Liver (tissue), 9 donors: ENCODE measurements around the gene NRG2. TPM values are rescaled to one million over a fixed set of nuclear protein-coding genes. Genes with fewer than 3 reads are reported as not detected.

ENCODE experiments used
- DNase-seq: peaks from one replicate; pipeline ENCODE4 v3.0.0-alpha.2; 2017; ENCODE audit warnings: low spot score
- H3K27ac ChIP-seq, 2 donors: one replicate each; pipeline ENCODE4 v1.7.0; 2013; ENCODE audit warnings: inconsistent platforms in 2 of 2, low read length in 2 of 2, control low read depth in 1 of 2, low read depth in 1 of 2, mild to moderate bottlenecking in 1 of 2
- H3K27me3 ChIP-seq, 4 donors: one replicate each; pipeline versions ENCODE4 v1.6.1 to v1.7.0; 2013; ENCODE audit warnings: low read length in 3 of 4, inconsistent platforms in 1 of 4, mild to moderate bottlenecking in 1 of 4, moderate library complexity in 1 of 4; ENCODE audit not compliant: control insufficient read depth in 4 of 4, insufficient read depth in 4 of 4
- H3K36me3 ChIP-seq, 4 donors: one replicate each; pipeline versions ENCODE4 v1.6.1 to v1.7.0; 2013; ENCODE audit warnings: low read length in 3 of 4, mild to moderate bottlenecking in 3 of 4, low read depth in 1 of 4, moderate library complexity in 1 of 4; ENCODE audit not compliant: control insufficient read depth in 4 of 4, insufficient read depth in 3 of 4
- H3K4me1 ChIP-seq, 4 donors: one replicate each; pipeline versions ENCODE4 v1.6.1 to v1.7.0; 2013; ENCODE audit warnings: low read length in 3 of 4, mild to moderate bottlenecking in 3 of 4, moderate library complexity in 1 of 4; ENCODE audit not compliant: control insufficient read depth in 4 of 4, insufficient read depth in 4 of 4
- H3K4me3 ChIP-seq, 3 donors: one replicate each; pipeline versions ENCODE4 v1.6.1 to v1.7.0; 2013; ENCODE audit warnings: low read length in 3 of 3, control low read depth in 1 of 3, low read depth in 1 of 3, mild to moderate bottlenecking in 1 of 3
- H3K9ac ChIP-seq, 2 donors: one replicate each; pipeline ENCODE4 v1.7.0; 2013; ENCODE audit warnings: low read length in 2 of 2, mild to moderate bottlenecking in 2 of 2, moderate library complexity in 2 of 2, control low read depth in 1 of 2, low read depth in 1 of 2
- H3K9me3 ChIP-seq, 4 donors: one replicate each; pipeline versions ENCODE4 v1.6.1 to v1.7.0; 2013; ENCODE audit warnings: low read length in 3 of 4; ENCODE audit not compliant: control insufficient read depth in 4 of 4
- CTCF ChIP-seq: fragments of 150-350 bp; IDR thresholded peaks from 2 replicates; pipeline ENCODE4 v1.5.1; 2017; ENCODE audit warnings: improper control_type of control experiment, low read depth, low read length; ENCODE audit not compliant: missing input control
- EGR1 ChIP-seq, 2 donors: IDR thresholded peaks; 2 replicates each; pipeline ENCODE4 v1.6.1; 2016 to 2018; ENCODE audit warnings: antibody characterized with exemption in 2 of 2, low read depth in 2 of 2
- FOXA1 ChIP-seq: IDR thresholded peaks from 2 replicates; pipeline ENCODE4 v1.6.1; 2016; ENCODE audit warnings: antibody characterized with exemption
- FOXA2 ChIP-seq: IDR thresholded peaks from 2 replicates; pipeline ENCODE4 v1.6.1; 2016; ENCODE audit warnings: antibody characterized with exemption
- GABPA ChIP-seq, 2 donors: IDR thresholded peaks in 1 of 2; conservative IDR thresholded peaks in 1 of 2; 2 replicates each; pipeline ENCODE4 v1.6.1; 2016; ENCODE audit warnings: antibody characterized with exemption in 2 of 2, mild to moderate bottlenecking in 1 of 2, moderate library complexity in 1 of 2
- HNF4A ChIP-seq, 2 donors: conservative IDR thresholded peaks; 2 replicates each; pipeline ENCODE4 v1.6.1; 2016; ENCODE audit warnings: antibody characterized with exemption in 2 of 2, mild to moderate bottlenecking in 2 of 2
- HNF4G ChIP-seq: IDR thresholded peaks from 2 replicates; pipeline ENCODE4 v1.6.1; 2016; ENCODE audit warnings: antibody characterized with exemption
- JUND ChIP-seq, 2 donors: IDR thresholded peaks; 2 replicates each; pipeline ENCODE4 v1.6.1; 2016; ENCODE audit warnings: antibody characterized with exemption in 2 of 2
- NR2F2 ChIP-seq: IDR thresholded peaks from 2 replicates; pipeline ENCODE4 v1.6.1; 2016; ENCODE audit warnings: antibody characterized with exemption
- RAD21 ChIP-seq, 2 donors: IDR thresholded peaks; 2 replicates each; pipeline ENCODE4 v1.6.1; 2016; ENCODE audit warnings: antibody characterized with exemption in 2 of 2, mild to moderate bottlenecking in 2 of 2
- RXRA ChIP-seq, 2 donors: IDR thresholded peaks; 2 replicates each; pipeline ENCODE4 v1.6.1; 2017 to 2018; ENCODE audit warnings: antibody characterized with exemption in 2 of 2, mild to moderate bottlenecking in 1 of 2
- SP1 ChIP-seq: IDR thresholded peaks from 2 replicates; pipeline ENCODE4 v1.6.1; 2018; ENCODE audit warnings: antibody characterized with exemption, mild to moderate bottlenecking
- TAF1 ChIP-seq: conservative IDR thresholded peaks from 2 replicates; pipeline ENCODE4 v1.6.1; 2016; ENCODE audit warnings: antibody characterized with exemption, mild to moderate bottlenecking
- YY1 ChIP-seq: IDR thresholded peaks from 2 replicates; pipeline ENCODE4 v1.6.1; 2016; ENCODE audit warnings: antibody characterized with exemption, mild to moderate bottlenecking
- WGBS: extraction: QIAGEN DNeasy Blood & Tissue Kit; methylation state at CpG from one replicate; pipeline ENCODE4 v1.1.7; 2013; 5-methylcytosine and 5-hydroxymethylcytosine counted together
- polyA plus RNA-seq, 2 donors: library from polyadenylated mRNA; stranded (reverse) in 1 of 2; unstranded in 1 of 2; fragments of 200-250 nt in 1 of 2; fragments of >200 nt in 1 of 2; fragmentation: Nextera tagmentation in 1 of 2; extraction: Ambion mirVana in 1 of 2; gene quantifications; one replicate each; pipeline versions ENCODE4 v1.2.1 to v1.2.3, GENCODE V29; 2013 to 2015
- total RNA-seq, 2 donors: library from RNA; depleted of rRNA; stranded (reverse); fragments of >200 nt; gene quantifications; one replicate each; pipeline ENCODE4 v1.2.3, GENCODE V29; 2014
- TF ChIP-seq, protein P1 (sequence below): IDR thresholded peaks from 2 replicates; pipeline ENCODE4 v1.6.1; 2016; ENCODE audit warnings: antibody characterized with exemption
- TF ChIP-seq, protein P2 (sequence below): IDR thresholded peaks from 2 replicates; pipeline ENCODE4 v1.6.1; 2016; ENCODE audit warnings: antibody characterized with exemption, mild to moderate bottlenecking
- TF ChIP-seq, protein P3 (sequence below): IDR thresholded peaks from 2 replicates; pipeline ENCODE4 v1.6.1; 2016; ENCODE audit warnings: antibody characterized with exemption
- TF ChIP-seq, protein P4 (sequence below): IDR thresholded peaks from 2 replicates; pipeline ENCODE4 v1.6.1; 2016; ENCODE audit warnings: antibody characterized with exemption
- donor health status: healthy.
- donor health status: healthy.
- donor health status: healthy.
- donor health status: healthy.
- donor health status: healthy.

The NRG2 gene
- total and polyA plus RNA-seq, 4 donors = 0.07 to 0.08 TPM; not detected in 2

DNA sequence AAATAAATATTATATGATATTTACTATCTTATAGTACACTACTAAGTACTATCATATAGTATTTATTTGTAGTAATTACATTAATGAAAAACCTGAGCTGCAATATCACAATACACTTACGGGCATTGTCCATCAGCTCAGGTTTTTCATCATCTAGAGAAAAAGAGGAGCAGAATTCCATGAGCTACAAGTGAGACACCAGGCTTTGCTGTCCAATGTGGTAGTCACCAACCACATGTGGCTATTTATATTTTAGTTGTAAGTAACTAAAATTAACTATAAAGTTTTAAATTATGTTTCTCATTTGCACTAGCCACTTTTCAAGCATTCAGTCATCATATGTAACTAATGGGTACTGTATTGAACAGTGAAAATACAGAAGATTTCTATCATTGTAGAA lies 13.8 kb upstream of the NRG2 start:
- TF ChIP-seq GABPA (IDR thresholded peaks at IDR 0.05 in 1 of 2, conservative IDR thresholded peaks at IDR 0.05 in 1 of 2) (no peak), CTCF (no peak), TAF1 (no peak), RXRA (IDR thresholded peaks at IDR 0.05) (no peak), SP1 (no peak), JUND (IDR thresholded peaks at IDR 0.05) (no peak), FOXA2 (no peak), YY1 (no peak), FOXA1 (no peak), NR2F2 (no peak)
- TF ChIP-seq, protein P1, sequence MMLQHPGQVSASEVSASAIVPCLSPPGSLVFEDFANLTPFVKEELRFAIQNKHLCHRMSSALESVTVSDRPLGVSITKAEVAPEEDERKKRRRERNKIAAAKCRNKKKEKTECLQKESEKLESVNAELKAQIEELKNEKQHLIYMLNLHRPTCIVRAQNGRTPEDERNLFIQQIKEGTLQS = no peak
- TF ChIP-seq, protein P2, sequence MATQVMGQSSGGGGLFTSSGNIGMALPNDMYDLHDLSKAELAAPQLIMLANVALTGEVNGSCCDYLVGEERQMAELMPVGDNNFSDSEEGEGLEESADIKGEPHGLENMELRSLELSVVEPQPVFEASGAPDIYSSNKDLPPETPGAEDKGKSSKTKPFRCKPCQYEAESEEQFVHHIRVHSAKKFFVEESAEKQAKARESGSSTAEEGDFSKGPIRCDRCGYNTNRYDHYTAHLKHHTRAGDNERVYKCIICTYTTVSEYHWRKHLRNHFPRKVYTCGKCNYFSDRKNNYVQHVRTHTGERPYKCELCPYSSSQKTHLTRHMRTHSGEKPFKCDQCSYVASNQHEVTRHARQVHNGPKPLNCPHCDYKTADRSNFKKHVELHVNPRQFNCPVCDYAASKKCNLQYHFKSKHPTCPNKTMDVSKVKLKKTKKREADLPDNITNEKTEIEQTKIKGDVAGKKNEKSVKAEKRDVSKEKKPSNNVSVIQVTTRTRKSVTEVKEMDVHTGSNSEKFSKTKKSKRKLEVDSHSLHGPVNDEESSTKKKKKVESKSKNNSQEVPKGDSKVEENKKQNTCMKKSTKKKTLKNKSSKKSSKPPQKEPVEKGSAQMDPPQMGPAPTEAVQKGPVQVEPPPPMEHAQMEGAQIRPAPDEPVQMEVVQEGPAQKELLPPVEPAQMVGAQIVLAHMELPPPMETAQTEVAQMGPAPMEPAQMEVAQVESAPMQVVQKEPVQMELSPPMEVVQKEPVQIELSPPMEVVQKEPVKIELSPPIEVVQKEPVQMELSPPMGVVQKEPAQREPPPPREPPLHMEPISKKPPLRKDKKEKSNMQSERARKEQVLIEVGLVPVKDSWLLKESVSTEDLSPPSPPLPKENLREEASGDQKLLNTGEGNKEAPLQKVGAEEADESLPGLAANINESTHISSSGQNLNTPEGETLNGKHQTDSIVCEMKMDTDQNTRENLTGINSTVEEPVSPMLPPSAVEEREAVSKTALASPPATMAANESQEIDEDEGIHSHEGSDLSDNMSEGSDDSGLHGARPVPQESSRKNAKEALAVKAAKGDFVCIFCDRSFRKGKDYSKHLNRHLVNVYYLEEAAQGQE = no peak
- TF ChIP-seq, protein P3, sequence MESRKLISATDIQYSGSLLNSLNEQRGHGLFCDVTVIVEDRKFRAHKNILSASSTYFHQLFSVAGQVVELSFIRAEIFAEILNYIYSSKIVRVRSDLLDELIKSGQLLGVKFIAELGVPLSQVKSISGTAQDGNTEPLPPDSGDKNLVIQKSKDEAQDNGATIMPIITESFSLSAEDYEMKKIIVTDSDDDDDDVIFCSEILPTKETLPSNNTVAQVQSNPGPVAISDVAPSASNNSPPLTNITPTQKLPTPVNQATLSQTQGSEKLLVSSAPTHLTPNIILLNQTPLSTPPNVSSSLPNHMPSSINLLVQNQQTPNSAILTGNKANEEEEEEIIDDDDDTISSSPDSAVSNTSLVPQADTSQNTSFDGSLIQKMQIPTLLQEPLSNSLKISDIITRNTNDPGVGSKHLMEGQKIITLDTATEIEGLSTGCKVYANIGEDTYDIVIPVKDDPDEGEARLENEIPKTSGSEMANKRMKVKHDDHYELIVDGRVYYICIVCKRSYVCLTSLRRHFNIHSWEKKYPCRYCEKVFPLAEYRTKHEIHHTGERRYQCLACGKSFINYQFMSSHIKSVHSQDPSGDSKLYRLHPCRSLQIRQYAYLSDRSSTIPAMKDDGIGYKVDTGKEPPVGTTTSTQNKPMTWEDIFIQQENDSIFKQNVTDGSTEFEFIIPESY = no peak
- TF ChIP-seq, protein P4, sequence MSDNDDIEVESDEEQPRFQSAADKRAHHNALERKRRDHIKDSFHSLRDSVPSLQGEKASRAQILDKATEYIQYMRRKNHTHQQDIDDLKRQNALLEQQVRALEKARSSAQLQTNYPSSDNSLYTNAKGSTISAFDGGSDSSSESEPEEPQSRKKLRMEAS = no peak
- Histone ChIP-seq H3K4me3 (no peak overlapping the region), H3K27me3 (peaks cover 0 to 3% (median 0%) of the 10 kb centered on the region in 4 donors), H3K9ac (no peak overlapping the region), H3K36me3 (no peaks in the 10 kb centered on the region), H3K27ac (no peak overlapping the region), H3K9me3 (no peaks in the 10 kb centered on the region), H3K4me1 (no peaks in the 10 kb centered on the region)
- no peak for DNase-seq
- WGBS = 100% methylated on average over 1 of the region's 1 CpG

DNA sequence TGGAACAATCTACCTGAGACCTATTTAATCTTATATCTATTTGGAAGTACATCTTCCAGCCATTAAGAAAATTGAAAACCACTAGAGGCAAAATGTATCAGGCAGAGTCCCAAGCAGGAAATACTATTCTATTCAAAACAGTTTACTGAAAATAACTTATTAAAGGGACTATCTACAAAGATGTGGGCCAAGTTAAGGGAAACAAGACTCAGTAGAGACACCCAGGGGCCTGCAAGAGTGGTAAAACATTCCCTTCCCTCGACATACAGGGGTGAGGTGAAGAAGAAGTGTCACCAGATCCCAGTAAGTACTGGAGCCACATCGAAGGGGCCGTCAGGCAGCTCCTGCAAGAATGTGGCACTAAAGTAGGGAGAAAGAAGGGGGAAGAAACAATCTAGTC lies 12.1 kb upstream of the NRG2 start:
- 55% methylated on average over 3 of the region's 3 CpGs for WGBS
- Histone ChIP-seq H3K4me1 (no peaks in the 10 kb centered on the region), H3K9ac (no peak overlapping the region), H3K9me3 (no peaks in the 10 kb centered on the region), H3K27me3 (no peaks in the 10 kb centered on the region), H3K4me3 (no peak overlapping the region), H3K27ac (no peak overlapping the region), H3K36me3 (no peaks in the 10 kb centered on the region)
- DNase-seq = no peak
- TF ChIP-seq NR2F2 = no peak
- TF ChIP-seq SP1 = no peak
- no peak for TF ChIP-seq YY1
- TF ChIP-seq HNF4G = no peak
- TF ChIP-seq HNF4A (conservative IDR thresholded peaks at IDR 0.05) = no peak
- no peak for TF ChIP-seq RAD21 (IDR thresholded peaks at IDR 0.05)
- no peak for TF ChIP-seq EGR1 (IDR thresholded peaks at IDR 0.05; ENCODE audit: low read depth in 2 of 2)
- TF ChIP-seq, protein P3 = no peak
- TF ChIP-seq GABPA (IDR thresholded peaks at IDR 0.05 in 1 of 2, conservative IDR thresholded peaks at IDR 0.05 in 1 of 2) = no peak
- TF ChIP-seq, protein P4 = no peak
- no peak for TF ChIP-seq RXRA (IDR thresholded peaks at IDR 0.05)
- no peak for TF ChIP-seq TAF1
- no peak for TF ChIP-seq FOXA1
- no peak for TF ChIP-seq FOXA2
- TF ChIP-seq, protein P2 = no peak
